ENCODE results near the gene SMIM11. TPM values are rescaled to one million over a fixed set of nuclear protein-coding genes. Genes with fewer than 3 reads are reported as not detected.

Gene SMIM11
- total and polyA plus RNA-seq, 2 experiments from 2014 or later = 6.8 to 15.5 TPM

- peaks cover 12% of the 10 kb centered on the region for H3K4me1 ChIP-seq (ENCODE audit: insufficient read depth)
- H3K36me3 ChIP-seq (ENCODE audit: low read depth) = no peaks in the 10 kb centered on the region
- H3K9ac ChIP-seq = no peak overlapping the region
- 0 out of 2 replicates have a peak, but pooled peaks cover 3% of the 10 kb centered on the region for H3F3A ChIP-seq (ENCODE audit: insufficient read depth)
- in situ Hi-C loops (cut with MboI) = no loop called here
- 0 out of 2 replicates have a peak, but pooled peaks cover 3% of the 10 kb centered on the region for H3K27me3 ChIP-seq (replicated peaks; ENCODE audit: insufficient read depth)
- no peak overlapping the region for H2AFZ ChIP-seq
- H4K20me1 ChIP-seq (ENCODE audit: insufficient read depth) = no peaks in the 10 kb centered on the region
- H3K27ac ChIP-seq = no peak overlapping the region
- no peaks in the 10 kb centered on the region for H3K79me2 ChIP-seq (ENCODE audit: insufficient read depth)
- no peaks in the 10 kb centered on the region for H3K9me2 ChIP-seq (ENCODE audit: insufficient read depth)
- DNase-seq = no peak
- no peaks in the 10 kb centered on the region for H3K9me3 ChIP-seq (ENCODE audit: low read depth)
- no peak for TF ChIP-seq EZH2 (IDR thresholded peaks at IDR 0.05; ENCODE audit: insufficient read depth, poor library complexity, severe bottlenecking)
- TF ChIP-seq EZH2phosphoT487 (IDR thresholded peaks at IDR 0.05; ENCODE audit: insufficient read depth, low read depth) = no peak
- WGBS, 2 experiments (ENCODE audit: low coverage in 1 of 2, low lambda C conversion rate in 2 of 2, missing lambda C conversion rate in 2 of 2) = 94 to 97% methylated on average over 14 of the region's 14 CpGs
- H3K4me2 ChIP-seq (ENCODE audit: unreplicated experiment) = no peak overlapping the region
- no peak overlapping the region for H3K4me3 ChIP-seq
Measured at GRCh38 chr21:34343838-34344381, 31.4 kb upstream of the SMIM11 start.

GRCh38 chr21:34344584-34344983, 30.7 kb upstream of the SMIM11 start:
- Histone ChIP-seq H3F3A (ENCODE audit: insufficient read depth) (0 out of 2 replicates have a peak, but pooled peaks cover 3% of the 10 kb centered on the region), H2AFZ (no peak overlapping the region), H3K4me2 (ENCODE audit: unreplicated experiment) (no peak overlapping the region), H3K36me3 (ENCODE audit: low read depth) (no peaks in the 10 kb centered on the region), H3K79me2 (ENCODE audit: insufficient read depth) (no peaks in the 10 kb centered on the region), H3K4me1 (ENCODE audit: insufficient read depth) (peaks cover 12% of the 10 kb centered on the region), H3K9ac (no peak overlapping the region), H4K20me1 (ENCODE audit: insufficient read depth) (no peaks in the 10 kb centered on the region), H3K27ac (no peak overlapping the region), H3K27me3 (replicated peaks; ENCODE audit: insufficient read depth) (peaks cover 3% of the 10 kb centered on the region; the same call in 1 of the 2 replicates), H3K9me3 (ENCODE audit: low read depth) (no peaks in the 10 kb centered on the region), H3K4me3 (no peak overlapping the region), H3K9me2 (ENCODE audit: insufficient read depth) (no peaks in the 10 kb centered on the region)
- TF ChIP-seq EZH2phosphoT487 (IDR thresholded peaks at IDR 0.05; ENCODE audit: insufficient read depth, low read depth) = no peak
- TF ChIP-seq EZH2 (IDR thresholded peaks at IDR 0.05; ENCODE audit: insufficient read depth, poor library complexity, severe bottlenecking) = no peak
- whole genome bisulfite sequencing, 2 experiments (ENCODE audit: low coverage in 1 of 2, low lambda C conversion rate in 2 of 2, missing lambda C conversion rate in 2 of 2) = 85% methylated on average over 5 of the region's 5 CpGs
- DNase-seq = peak; percentile 10
- in situ Hi-C loops (cut with MboI) = no loop called here

GRCh38 chr21:34345091-34345871, 30.0 kb upstream of the SMIM11 start:
- H4K20me1 ChIP-seq (ENCODE audit: insufficient read depth) = no peaks in the 10 kb centered on the region
- H3K9ac ChIP-seq = no peak overlapping the region
- TF ChIP-seq EZH2 (IDR thresholded peaks at IDR 0.05; ENCODE audit: insufficient read depth, poor library complexity, severe bottlenecking) (no peak), EZH2phosphoT487 (IDR thresholded peaks at IDR 0.05; ENCODE audit: insufficient read depth, low read depth) (no peak)
- H3K4me3 ChIP-seq = no peak overlapping the region
- peak overlapping the region; percentile 35 for H3K4me2 ChIP-seq (ENCODE audit: unreplicated experiment)
- H3K27me3 ChIP-seq (replicated peaks; ENCODE audit: insufficient read depth) = peaks cover 3% of the 10 kb centered on the region; the same call in 1 of the 2 replicates
- in situ Hi-C loops (cut with MboI) = no loop called here
- no peak overlapping the region for H3K27ac ChIP-seq
- DNase-seq = peak; percentile 55
- no peaks in the 10 kb centered on the region for H3K36me3 ChIP-seq (ENCODE audit: low read depth)
- H3K4me1 ChIP-seq (ENCODE audit: insufficient read depth) = peaks cover 12% of the 10 kb centered on the region
- 35% methylated on average over 13 to 15 of the region's 15 CpGs for WGBS, 2 experiments (ENCODE audit: low coverage in 1 of 2, low lambda C conversion rate in 2 of 2, missing lambda C conversion rate in 2 of 2)
- H3K9me2 ChIP-seq (ENCODE audit: insufficient read depth) = no peaks in the 10 kb centered on the region
- H3K79me2 ChIP-seq (ENCODE audit: insufficient read depth) = no peaks in the 10 kb centered on the region
- no peaks in the 10 kb centered on the region for H3K9me3 ChIP-seq (ENCODE audit: low read depth)
- 0 out of 2 replicates have a peak, but pooled peaks cover 3% of the 10 kb centered on the region for H3F3A ChIP-seq (ENCODE audit: insufficient read depth)
- peak overlapping the region; percentile 70 for H2AFZ ChIP-seq

GRCh38 chr21:34345892-34346291, 29.4 kb upstream of the SMIM11 start:
- Histone ChIP-seq H3K27ac (no peak overlapping the region), H4K20me1 (ENCODE audit: insufficient read depth) (no peaks in the 10 kb centered on the region), H3K9me2 (ENCODE audit: insufficient read depth) (no peaks in the 10 kb centered on the region), H2AFZ (peak overlapping the region; percentile 70), H3K4me2 (ENCODE audit: unreplicated experiment) (peak overlapping the region; percentile 35), H3K27me3 (replicated peaks; ENCODE audit: insufficient read depth) (peaks cover 3% of the 10 kb centered on the region; the same call in 1 of the 2 replicates), H3K9ac (no peak overlapping the region), H3F3A (ENCODE audit: insufficient read depth) (0 out of 2 replicates have a peak, but pooled peaks cover 3% of the 10 kb centered on the region), H3K36me3 (ENCODE audit: low read depth) (no peaks in the 10 kb centered on the region), H3K79me2 (ENCODE audit: insufficient read depth) (no peaks in the 10 kb centered on the region), H3K4me1 (ENCODE audit: insufficient read depth) (peaks cover 12% of the 10 kb centered on the region), H3K9me3 (ENCODE audit: low read depth) (no peaks in the 10 kb centered on the region), H3K4me3 (no peak overlapping the region)
- in situ Hi-C loops (cut with MboI) = no loop called here
- DNase-seq = peak; percentile 26
- 29 to 41% methylated on average over 10 of the region's 10 CpGs for WGBS, 2 experiments (ENCODE audit: low coverage in 1 of 2, low lambda C conversion rate in 2 of 2, missing lambda C conversion rate in 2 of 2)
- no peak for TF ChIP-seq EZH2 (IDR thresholded peaks at IDR 0.05; ENCODE audit: insufficient read depth, poor library complexity, severe bottlenecking)
- TF ChIP-seq EZH2phosphoT487 (IDR thresholded peaks at IDR 0.05; ENCODE audit: insufficient read depth, low read depth) = no peak

Measured in GM23248 (cell line).